A549 treated with AZD2906 at 1 μM for 4 hours (cell line): ENCODE data around the gene TKT. TPM values are rescaled to one million over a fixed set of nuclear protein-coding genes. Genes with fewer than 3 reads are reported as not detected.

Experiments used
- total RNA-seq: library from RNA; stranded (reverse); fragments of 200-300 nt; extraction: Qiagen RNA extraction; gene quantifications from 5 replicates; pipeline ENCODE4 v1.2.3, GENCODE V29; 2022

TKT gene
- total RNA-seq: 1,646 to 2,026 TPM (median 1,908 TPM) in 5 replicates

GRCh38 chr3:53255775-53256703 is at the start of gene TKT:
Gene TKT, minus strand, starts transcription at chr3:53256022. Its CDS starts 80 bp downstream, at chr3:53255942.

Other genes with a start within 250 kb of the TKT start
- gene SFMBT1, start 209.9 kb downstream of the TKT start, total RNA-seq: 8.8 to 11.2 TPM (median 9.4 TPM) in 5 replicates
- 18.9 to 27.9 TPM (median 26.9 TPM) in 5 replicates for gene RFT1, start 125.6 kb downstream of the TKT start, total RNA-seq
- gene PRKCD, start 94.8 kb downstream of the TKT start, total RNA-seq: 42.3 to 52.5 TPM (median 51.0 TPM) in 5 replicates
- gene DCP1A, start 91.5 kb upstream of the TKT start, total RNA-seq: 5.6 to 7.0 TPM (median 6.5 TPM) in 5 replicates
- gene CACNA1D, start 238.6 kb upstream of the TKT start, total RNA-seq: 0.55 to 0.95 TPM (median 0.70 TPM) in 5 replicates